Stimulated activated CD8-positive, alpha-beta memory T cell treated with anti-CD3 and anti-CD28 coated beads, Interleukin-4, amount 100 ng/mL, for 24 hours (primary cell): ENCODE results near the gene ANK3.

Experiments used
- DNase-seq: peaks from one replicate; pipeline ENCODE4 v3.0.0-alpha.2; 2020; ENCODE audit warnings: low read depth

ANK3 gene

DNA sequence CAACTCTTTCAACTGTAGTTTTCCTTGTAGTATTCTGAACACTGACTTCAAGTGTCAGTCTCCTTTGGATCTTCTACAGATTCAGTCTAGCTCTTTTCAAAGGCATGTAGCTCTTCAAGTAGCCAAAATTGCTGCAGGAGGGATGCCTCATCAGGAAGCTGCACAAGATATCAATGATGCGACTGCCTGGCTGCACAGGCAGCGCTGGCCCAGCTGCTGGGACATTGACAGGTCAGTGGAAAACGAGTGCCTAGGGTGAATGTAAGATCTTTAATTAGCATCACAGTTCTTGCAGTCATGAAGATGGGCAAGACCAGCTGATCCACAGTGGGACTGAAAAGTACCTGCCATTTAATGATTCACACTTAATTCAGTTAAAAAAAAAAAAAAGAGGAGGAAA is 167.6 kb downstream of the ANK3 start:
- DNase-seq = no peak

- DNase-seq = no peak
These were observed 177.5 kb downstream of the ANK3 start for GRCh38 chr10:60212195-60212594.

DNA sequence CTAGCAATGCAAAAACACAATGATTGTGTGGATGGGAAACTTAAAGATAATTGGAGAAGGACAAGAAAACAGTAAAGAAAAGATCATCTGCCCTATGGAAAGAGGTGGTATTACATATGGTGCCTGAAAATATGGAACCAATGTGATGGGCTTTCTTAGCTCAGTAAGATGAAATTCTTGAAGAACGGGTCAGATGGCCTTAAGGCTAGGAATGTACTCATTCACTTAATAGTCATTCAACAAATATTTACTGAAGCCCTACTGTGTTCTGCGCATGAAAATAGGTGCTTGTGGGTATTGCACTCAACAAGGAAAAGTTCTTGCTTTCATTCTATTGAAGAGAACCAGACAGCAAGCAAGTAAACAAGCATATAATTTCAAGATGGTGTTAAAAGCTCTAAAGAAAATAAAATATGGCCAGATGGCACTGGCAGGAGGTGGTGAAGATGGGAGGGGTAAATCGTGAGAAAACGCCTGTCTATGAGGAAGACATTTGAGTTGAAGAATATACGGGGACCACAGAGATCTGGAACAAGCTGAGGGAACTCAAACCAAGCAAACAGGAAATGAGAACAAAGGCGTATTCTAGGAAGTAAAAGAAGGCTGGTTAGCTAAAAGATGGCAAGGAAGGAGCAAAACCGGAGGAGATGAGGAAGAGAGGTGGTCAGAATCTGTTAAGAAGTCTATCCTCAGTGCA is 179.7 kb downstream of the ANK3 start:
- no peak for DNase-seq

GRCh38 chr10:60208676-60209269 is 180.9 kb downstream of the ANK3 start:
- DNase-seq = no peak

- no peak for DNase-seq
These were observed 181.8 kb downstream of the ANK3 start for GRCh38 chr10:60207894-60208293.

GRCh38 chr10:60206735-60207134 is 182.9 kb downstream of the ANK3 start:
- no peak for DNase-seq

DNA sequence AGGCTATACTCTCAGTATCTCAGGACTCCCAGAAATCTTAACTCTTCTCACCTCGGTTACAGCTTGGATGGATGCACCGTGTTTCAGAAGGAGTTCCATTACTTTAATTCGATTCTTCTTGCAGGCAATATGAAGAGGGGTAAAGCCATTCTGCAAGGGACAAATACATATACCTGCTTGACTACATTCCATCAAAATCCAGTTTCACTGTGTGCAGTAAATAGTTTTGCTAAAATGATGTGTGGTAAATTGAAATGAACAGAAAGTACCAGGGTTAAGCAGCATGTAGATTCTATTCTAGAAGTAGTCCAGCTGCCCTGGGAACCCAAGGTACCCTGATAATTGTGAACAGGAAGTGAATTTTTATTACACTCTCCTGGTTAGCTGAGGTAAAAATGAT is 183.9 kb downstream of the ANK3 start:
- no peak for DNase-seq

- no peak for DNase-seq
These were observed 185.6 kb downstream of the ANK3 start for GRCh38 chr10:60203993-60204618.

- DNase-seq = no peak
These were observed 189.0 kb downstream of the ANK3 start for GRCh38 chr10:60200682-60201053.

GRCh38 chr10:60200012-60200681 is 189.5 kb downstream of the ANK3 start:
- DNase-seq = no peak

DNA sequence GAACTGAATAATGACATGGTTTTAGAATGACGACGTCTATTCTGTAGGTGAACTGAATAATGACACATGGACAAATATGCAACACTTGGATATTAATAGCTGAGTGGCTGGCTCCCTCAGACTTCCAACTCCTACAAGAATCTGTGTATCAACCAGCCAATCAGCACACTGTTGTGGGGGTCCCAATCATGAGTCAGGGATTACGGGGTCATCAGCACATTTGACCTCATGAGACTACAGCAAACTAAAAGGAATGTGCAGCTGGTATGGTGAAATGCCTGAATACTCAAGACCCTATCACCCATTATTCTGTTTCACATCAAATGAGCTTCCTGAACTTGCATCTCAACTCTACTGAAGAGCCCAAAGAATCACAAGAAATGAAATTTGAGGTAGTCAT is 192.5 kb downstream of the ANK3 start:
- DNase-seq = no peak

DNA sequence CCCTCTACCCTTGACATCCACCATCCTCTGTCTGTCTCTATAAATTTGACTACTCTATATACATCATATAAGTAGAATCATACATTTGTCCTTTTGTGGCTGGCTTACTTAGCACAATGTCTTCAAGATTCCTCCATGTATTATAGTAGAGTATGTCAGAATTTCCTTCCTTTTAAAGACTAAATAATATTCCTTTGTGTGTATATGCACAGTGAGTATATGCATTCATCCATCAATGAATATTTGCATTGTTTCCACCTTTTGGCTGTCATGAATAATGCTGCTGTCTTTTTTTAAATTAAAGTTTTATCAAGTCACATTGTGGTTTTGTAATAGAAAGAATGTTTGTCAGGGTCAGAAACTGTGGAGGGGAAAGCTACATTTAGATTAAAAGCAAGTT is 195.3 kb downstream of the ANK3 start:
- no peak for DNase-seq

- no peak for DNase-seq
These were observed 196.7 kb downstream of the ANK3 start for GRCh38 chr10:60192946-60193345.

- no peak for DNase-seq
These were observed 199.7 kb downstream of the ANK3 start for GRCh38 chr10:60189861-60190475.

DNA sequence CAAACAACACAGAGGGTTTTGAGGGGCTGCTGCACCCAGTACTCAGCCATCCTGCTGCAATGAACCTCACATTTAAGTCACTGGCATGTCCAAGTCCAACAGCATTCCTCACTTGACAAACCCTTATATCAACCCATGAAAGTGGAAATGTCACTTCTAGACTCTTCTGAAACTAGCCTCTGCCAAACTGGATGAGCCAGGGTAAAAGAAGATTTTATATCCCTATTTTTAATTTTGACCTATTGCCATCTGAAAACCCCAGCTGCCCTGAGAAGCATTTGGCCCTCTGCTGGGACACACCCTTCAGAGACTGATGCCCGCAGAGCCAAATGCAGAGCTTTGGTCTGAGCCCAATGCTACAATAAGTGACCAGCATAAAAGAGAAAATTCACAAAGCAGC is 201.1 kb downstream of the ANK3 start:
- DNase-seq = no peak

GRCh38 chr10:60187691-60188090 is 202.0 kb downstream of the ANK3 start:
- no peak for DNase-seq

GRCh38 chr10:60186315-60187071 is 203.2 kb downstream of the ANK3 start:
- DNase-seq = no peak

GRCh38 chr10:60185421-60185820 is 204.3 kb downstream of the ANK3 start:
- DNase-seq = no peak

DNA sequence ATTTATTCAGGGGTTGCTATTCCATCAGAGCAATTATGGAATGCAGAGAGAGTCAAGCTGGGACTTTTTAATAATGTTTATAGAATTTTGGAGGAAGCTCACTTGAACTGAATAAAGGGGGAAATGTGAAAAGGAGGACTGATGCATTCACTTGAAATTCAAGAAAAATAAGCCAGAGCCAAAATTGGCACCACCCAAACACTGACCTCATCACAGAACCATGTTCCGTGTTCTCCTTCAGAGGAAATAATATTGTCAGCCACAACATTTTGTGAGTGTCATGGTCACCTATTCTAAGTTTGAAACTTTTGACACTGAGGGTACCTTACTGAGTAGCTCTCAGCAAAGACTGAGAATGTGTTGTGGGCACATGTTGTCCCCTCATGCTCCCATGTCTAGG is 207.0 kb downstream of the ANK3 start:
- DNase-seq = no peak

DNA sequence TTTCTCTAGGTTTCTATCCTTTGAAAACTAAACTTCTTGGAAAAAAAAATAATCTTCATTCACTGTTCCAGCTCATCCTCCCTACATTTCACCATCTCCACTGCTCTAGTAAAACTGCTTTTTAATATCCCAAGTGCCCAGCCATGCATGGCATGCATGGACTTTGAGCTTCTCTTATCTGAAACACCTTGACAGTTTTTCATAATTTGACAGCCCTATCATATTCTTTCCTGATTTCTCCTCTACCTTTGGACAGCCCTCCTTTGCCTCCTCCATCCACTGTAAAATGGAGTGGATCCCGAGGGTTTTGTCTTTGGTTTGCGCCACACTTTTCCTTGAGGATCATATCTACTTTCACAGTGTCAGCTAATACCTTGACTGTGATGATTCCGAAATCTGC is 212.8 kb downstream of the ANK3 start:
- no peak for DNase-seq

DNA sequence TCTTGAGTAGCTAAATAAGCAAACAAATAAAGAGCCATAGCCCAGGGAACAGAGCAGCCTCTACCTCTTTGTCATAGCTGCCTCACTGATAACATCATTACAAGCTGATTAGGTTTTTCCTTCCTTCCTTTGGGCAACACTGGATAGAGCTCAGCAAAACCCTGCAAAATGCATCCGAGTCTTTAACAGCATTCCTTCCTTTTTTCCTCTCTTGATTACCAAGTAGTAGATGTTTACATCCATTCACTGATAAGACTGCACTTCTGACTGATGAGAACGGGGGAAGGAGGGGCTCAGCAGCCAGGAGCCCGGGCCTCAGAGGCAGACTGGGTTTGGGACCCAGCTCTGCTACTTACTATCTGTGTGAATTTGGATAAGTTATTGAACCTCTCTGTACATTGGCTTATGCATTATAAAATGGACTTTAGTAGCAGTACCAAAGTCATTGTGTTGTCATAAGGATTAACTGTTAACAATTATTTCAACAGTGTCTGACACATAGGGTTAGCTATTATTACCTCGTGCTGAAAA is 214.2 kb downstream of the ANK3 start:
- DNase-seq = no peak
